Retinal pigment epithelial cell (primary cell): ENCODE data around the gene RPL12.

Experiments used
- DNase-seq: peaks from one replicate; pipeline ENCODE4 v3.0.0-alpha.2; 2010; ENCODE audit warnings: low read depth
- H3K4me3 ChIP-seq: 2 replicates; pipeline ENCODE4 v1.5.1; 2011; ENCODE audit warnings: mild to moderate bottlenecking, low read length, control low read depth, moderate library complexity
- TF ChIP-seq, protein P1 (sequence below): conservative IDR thresholded peaks from 2 replicates; pipeline ENCODE4 v1.5.1; 2011; ENCODE audit warnings: low read depth, low read length, control low read depth, inconsistent platforms

RPL12 gene

DNA sequence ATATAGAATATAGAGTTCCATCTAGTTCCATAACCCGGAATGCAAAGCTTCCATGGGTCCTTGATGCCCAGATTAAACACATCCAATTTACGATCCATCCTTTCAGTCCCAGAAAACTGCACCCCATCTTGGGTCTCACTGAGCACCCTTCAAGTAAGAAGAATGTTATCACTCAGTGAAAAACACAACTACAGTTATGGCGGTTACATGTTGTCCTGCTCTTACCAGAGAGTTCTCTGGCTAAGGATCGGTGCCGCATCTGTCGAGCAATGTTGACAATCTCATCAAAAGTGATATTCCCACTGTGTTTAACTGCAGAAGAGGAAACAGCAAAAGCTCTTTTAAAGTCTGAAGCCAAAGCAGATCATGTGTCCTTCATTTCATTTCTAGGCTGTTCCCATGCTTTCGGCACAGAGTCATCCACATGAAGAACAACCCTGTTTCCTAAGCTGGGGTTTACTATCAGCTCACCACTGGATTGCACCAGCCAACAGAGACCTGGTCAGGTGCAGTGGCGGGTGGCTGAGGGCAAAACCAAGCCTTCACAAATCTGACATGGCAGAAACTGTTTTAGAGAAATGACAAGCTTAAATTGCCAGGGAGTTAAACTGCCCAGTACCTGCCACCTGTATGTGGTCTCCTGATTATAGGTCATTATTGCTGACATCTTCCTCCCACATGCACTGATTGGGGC, 2.9 kb downstream of the RPL12 start:
- TF ChIP-seq, protein P1, sequence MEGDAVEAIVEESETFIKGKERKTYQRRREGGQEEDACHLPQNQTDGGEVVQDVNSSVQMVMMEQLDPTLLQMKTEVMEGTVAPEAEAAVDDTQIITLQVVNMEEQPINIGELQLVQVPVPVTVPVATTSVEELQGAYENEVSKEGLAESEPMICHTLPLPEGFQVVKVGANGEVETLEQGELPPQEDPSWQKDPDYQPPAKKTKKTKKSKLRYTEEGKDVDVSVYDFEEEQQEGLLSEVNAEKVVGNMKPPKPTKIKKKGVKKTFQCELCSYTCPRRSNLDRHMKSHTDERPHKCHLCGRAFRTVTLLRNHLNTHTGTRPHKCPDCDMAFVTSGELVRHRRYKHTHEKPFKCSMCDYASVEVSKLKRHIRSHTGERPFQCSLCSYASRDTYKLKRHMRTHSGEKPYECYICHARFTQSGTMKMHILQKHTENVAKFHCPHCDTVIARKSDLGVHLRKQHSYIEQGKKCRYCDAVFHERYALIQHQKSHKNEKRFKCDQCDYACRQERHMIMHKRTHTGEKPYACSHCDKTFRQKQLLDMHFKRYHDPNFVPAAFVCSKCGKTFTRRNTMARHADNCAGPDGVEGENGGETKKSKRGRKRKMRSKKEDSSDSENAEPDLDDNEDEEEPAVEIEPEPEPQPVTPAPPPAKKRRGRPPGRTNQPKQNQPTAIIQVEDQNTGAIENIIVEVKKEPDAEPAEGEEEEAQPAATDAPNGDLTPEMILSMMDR: no peak
- H3K4me3 ChIP-seq: peak overlapping the region; percentile 98
- no peak for DNase-seq

DNA sequence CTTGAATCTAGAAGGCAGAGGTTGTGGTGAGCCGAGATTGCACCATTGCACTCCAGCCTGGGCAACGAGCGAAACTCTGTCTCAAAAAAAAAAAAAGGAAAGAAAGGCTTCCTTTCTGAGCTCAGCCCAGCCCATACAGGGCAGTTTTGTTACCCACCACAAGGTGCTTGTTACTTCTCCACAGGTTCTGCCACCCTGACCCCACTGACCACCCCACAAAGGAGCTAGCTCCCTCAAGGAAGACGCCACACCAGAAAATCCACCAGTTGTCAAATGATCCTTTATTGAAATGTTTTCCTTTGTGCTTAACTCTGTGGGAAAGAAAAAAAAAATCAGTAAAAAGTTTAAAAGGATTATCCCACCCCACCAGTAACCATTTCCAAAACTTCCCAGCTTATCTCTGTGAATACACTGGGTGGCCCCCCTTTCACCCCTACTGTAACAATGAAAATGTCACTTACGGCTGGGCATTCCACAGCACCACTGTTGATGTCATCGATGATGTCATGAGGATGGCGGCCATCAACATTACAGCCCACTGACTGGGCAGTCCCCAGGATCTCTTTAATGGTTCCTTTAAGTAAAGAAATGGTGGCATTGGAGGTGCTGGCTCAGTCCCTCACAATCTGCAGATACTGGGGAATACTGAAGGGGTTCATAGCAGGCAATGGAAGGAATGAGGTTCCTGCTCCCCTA, 3.6 kb downstream of the RPL12 start:
- DNase-seq: no peak
- TF ChIP-seq, protein P1: no peak
- H3K4me3 ChIP-seq: no peak overlapping the region

DNA sequence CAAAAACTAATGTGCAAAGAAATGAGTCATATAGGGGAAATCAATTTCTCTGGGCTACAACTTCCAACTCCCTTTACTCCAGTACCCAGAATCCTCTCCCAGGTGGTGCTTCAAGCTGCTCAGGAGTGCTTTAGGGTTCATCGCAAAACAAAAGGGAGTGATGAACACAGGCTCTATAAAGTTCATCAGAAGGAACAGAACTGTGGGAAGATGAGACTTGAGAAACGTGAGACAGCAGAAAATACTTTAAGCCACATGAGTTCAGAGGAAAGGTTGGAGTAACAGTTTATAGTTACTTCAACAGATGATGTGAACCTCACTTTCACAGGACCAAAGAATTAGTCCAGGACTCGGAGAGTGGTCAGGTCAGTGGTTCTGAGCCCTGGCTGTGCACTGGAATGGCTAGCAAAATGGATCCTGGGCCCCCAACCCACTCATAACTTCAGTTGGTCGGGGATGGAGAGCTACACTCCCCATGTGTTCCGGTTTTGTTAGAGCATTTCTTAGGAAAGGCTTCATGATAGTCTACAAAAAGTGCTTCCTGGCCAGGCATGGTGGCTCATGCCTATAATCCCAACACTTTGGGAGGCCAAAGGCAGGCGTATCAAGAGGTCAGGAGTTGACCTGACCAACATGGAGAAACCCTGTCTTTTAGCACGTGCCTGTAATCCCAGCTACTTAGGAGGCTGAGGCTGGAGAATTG, 4.3 kb downstream of the RPL12 start:
- TF ChIP-seq, protein P1: no peak
- DNase-seq: no peak
- H3K4me3 ChIP-seq: no peak overlapping the region

DNA sequence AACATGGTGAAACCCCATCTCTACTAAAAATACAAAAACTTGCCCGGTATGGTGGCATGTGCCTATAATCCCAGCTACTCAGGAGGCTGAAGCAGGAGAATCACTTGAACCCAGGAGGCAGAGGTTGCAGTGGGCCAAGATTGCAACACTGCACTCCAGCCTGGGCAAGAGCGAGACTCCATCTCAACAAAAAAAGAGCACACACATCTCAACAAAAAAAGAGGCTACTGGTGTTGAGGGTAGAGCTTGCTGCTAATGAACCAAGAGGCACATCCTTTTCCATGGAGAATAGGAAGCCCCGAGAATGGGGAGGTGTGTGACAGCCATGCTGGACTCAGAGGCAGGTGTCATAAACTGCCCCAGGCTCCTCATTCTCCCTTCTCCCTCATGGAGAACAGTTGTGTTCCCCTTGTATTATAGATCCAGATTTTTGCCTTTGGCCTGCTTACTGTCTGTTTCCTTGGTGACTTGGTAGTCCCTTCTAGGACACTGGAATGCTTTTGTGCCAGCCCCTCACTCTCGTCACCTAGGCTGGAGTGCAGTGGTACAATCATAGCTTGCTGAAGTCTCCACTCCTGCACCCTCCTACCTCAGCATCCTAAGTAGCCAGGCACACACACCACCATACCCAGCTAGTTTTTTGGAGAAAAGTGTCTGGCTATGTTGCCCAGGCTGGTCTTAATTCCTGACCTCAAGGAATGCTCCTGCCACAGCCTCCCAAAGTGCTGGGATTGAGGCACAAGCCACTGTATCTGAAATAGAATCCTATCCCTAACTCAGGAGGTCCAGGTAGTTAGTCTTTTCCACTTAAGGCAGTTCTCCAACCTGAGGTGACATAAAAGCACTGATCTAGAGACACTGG, 5.1 kb downstream of the RPL12 start:
- TF ChIP-seq, protein P1: no peak

DNA sequence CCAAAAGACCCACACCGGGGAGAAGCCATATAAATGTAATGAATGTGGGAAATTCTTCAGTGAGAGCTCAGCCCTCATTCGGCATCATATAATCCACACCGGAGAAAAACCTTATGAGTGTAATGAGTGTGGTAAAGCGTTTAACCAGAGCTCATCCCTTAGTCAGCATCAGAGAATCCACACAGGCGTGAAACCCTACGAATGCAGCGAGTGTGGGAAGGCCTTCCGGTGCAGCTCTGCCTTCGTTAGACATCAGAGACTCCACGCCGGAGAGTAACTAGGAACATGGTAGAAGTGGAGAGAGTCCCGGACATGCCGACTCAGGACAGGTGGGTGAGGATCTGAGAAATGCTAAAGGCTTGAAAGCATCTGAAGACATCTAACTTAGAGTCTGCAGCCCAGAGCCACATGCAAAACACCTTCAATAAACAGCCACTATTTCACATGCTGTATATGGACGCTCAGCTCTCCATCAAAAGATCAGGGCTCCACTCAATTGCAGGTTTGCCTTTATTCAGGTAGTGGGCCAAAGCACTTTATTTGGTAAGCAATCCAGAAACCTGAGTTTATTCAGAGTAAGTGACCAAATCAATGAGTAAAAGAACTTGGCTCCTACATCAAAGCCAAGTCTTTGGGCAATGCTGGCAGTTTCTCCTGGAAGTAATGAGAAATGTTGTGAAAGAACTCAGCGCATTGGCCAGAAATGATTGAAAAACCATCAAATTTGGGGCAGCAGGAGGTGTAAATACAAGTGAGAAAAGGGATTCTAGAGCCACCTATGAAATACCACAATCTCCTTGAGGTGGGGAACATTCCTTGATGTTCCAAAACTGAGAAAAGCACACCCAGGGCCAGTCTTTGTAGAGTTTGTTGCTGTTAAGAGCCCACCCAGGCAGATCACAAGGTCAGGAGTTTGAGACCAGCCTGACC, 6.0 kb downstream of the RPL12 start:
- TF ChIP-seq, protein P1: no peak
- no peak for DNase-seq
- no peak overlapping the region for H3K4me3 ChIP-seq

More for the DNA sequence above, 5.1 kb downstream of the RPL12 start:
- no peak overlapping the region for H3K4me3 ChIP-seq
- no peak for DNase-seq
